Measurements from ENCODE around the gene STRAP.
A peak's percentile ranks its signal among the peaks of the same experiment; 100 is the strongest.

Gene STRAP, protein sequence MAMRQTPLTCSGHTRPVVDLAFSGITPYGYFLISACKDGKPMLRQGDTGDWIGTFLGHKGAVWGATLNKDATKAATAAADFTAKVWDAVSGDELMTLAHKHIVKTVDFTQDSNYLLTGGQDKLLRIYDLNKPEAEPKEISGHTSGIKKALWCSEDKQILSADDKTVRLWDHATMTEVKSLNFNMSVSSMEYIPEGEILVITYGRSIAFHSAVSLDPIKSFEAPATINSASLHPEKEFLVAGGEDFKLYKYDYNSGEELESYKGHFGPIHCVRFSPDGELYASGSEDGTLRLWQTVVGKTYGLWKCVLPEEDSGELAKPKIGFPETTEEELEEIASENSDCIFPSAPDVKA

GRCh38 chr12:15882118-15882971 is at the start of gene STRAP:
Gene STRAP (plus strand): TSS chr12:15882387. CDS start chr12:15882708, 321 bp downstream.
- peak; percentile 82 for DNase-seq (ENCODE audit: extremely low read depth, low read depth)
- TF ChIP-seq, protein P1, sequence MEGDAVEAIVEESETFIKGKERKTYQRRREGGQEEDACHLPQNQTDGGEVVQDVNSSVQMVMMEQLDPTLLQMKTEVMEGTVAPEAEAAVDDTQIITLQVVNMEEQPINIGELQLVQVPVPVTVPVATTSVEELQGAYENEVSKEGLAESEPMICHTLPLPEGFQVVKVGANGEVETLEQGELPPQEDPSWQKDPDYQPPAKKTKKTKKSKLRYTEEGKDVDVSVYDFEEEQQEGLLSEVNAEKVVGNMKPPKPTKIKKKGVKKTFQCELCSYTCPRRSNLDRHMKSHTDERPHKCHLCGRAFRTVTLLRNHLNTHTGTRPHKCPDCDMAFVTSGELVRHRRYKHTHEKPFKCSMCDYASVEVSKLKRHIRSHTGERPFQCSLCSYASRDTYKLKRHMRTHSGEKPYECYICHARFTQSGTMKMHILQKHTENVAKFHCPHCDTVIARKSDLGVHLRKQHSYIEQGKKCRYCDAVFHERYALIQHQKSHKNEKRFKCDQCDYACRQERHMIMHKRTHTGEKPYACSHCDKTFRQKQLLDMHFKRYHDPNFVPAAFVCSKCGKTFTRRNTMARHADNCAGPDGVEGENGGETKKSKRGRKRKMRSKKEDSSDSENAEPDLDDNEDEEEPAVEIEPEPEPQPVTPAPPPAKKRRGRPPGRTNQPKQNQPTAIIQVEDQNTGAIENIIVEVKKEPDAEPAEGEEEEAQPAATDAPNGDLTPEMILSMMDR (IDR thresholded peaks at IDR 0.05; ENCODE audit: low read depth, low read length, missing control alignments): no peak
- H3K4me3 ChIP-seq (replicated peaks; ENCODE audit: low read depth, low read length): peak within 1 kb of the TSS; percentile 99

DNA sequence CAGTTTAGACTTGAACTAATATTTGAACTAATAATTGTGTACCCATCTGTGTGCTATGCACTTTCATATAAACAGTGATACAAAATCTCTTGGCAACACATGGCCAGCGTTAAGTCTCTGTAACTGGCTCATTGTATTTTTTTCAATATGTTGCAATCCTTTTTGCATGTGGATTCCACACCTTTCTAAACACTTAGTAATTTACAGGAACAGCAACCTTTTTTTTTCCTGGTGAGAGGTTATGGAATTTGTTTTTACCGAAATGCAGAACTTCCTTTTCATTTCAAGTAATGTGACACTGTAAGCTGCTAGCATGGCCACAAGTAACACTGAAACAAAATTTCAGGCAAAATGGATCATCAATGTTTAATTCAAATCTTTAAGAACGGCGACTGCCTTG is 47.6 kb upstream of the STRAP start:
- H3K4me3 ChIP-seq (replicated peaks; ENCODE audit: low read depth, low read length): no peak overlapping the region
- TF ChIP-seq, protein P1 (IDR thresholded peaks at IDR 0.05; ENCODE audit: low read depth, low read length, missing control alignments): no peak
- no peak for DNase-seq (ENCODE audit: extremely low read depth, low read depth)

DNA sequence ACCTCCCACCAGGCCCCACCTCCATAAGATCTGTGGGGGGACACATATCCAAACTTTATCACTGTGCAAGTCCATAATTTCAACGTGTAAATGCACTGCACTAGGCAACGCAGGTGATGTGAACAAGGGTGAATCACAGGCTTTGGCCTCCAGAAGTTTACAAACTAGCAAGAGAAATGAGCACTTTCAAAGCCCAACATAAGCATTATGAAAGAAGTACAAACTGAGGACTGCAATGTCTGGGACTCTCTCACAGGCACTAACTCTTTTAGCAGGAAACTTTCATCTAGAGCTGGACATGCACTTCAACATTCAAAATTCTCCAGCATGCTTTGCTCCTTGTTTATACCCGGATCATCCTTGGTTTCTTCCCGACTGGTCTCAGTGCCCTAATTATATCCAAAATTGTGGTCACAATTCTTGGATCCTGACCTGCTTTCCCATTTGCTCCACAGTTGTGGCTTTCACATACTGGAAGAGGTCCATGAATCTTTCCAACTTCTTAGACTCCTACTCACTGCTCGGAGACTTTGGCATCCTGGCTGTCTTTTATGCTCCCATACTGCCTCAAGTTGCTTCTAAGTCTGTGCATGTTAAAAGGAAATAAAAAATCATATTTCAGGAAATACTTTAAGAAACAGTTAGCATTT is 44.9 kb upstream of the STRAP start:
- H3K4me3 ChIP-seq (replicated peaks; ENCODE audit: low read depth, low read length): no peak overlapping the region
- DNase-seq (ENCODE audit: extremely low read depth, low read depth): no peak
- TF ChIP-seq, protein P1 (IDR thresholded peaks at IDR 0.05; ENCODE audit: low read depth, low read length, missing control alignments): no peak

GRCh38 chr12:15839041-15839440 is 43.1 kb upstream of the STRAP start:
- no peak for DNase-seq (ENCODE audit: extremely low read depth, low read depth)
- H3K4me3 ChIP-seq (replicated peaks; ENCODE audit: low read depth, low read length): no peak overlapping the region
- TF ChIP-seq, protein P1 (IDR thresholded peaks at IDR 0.05; ENCODE audit: low read depth, low read length, missing control alignments): no peak

DNA sequence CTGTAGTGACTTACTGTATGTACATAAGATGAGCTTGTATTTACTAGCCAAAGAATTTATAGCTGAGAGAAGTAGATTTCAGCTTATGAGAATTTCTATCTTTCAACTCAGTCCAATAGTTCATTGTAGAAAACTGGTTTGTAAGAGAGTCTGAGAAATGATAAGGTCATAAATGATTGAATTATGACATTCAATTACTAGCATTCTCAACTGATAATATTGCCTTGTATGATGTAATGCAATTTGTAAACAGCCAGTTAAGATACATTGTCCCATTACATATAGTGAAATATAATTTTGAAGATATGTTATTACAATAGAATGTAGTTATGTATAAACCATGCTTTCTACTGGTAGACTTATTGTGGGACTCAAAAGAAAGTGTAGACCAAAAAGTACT is 42.5 kb upstream of the STRAP start:
- no peak for DNase-seq (ENCODE audit: extremely low read depth, low read depth)
- no peak overlapping the region for H3K4me3 ChIP-seq (replicated peaks; ENCODE audit: low read depth, low read length)
- TF ChIP-seq, protein P1 (IDR thresholded peaks at IDR 0.05; ENCODE audit: low read depth, low read length, missing control alignments): no peak

DNA sequence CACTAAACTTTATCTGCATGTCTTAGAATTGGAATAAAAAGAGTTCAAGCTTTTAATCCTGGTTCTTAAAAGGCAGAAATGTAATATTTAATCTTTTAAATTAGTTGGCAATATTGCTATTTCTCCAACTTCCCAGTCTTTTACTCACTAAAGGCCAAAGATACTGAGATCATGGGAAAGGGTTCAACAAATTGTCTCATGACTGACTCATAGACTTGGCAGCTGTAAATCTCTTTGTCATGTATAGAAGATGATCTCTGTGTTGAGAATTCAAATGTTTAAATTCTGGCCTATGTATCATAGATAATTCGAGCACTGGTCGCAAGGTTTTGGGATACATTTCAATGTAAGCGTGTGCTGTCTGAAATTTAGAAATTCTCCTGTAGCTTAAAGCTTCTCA is 40.1 kb upstream of the STRAP start:
- TF ChIP-seq, protein P1 (IDR thresholded peaks at IDR 0.05; ENCODE audit: low read depth, low read length, missing control alignments): no peak
- no peak for DNase-seq (ENCODE audit: extremely low read depth, low read depth)
- no peak overlapping the region for H3K4me3 ChIP-seq (replicated peaks; ENCODE audit: low read depth, low read length)
